HG03469 (cell line): ENCODE measurements around the gene MTHFS.
"Not testable (repeated sequence)": the region's sequence is repeated elsewhere in the genome, so short reads cannot be mapped to it uniquely, and the experiment has no call there.

Experiments used
- ATAC-seq: cut with Tn5 transposase; IDR thresholded peaks from one replicate; pipeline ENCODE4 v1.9.1; 2021; ENCODE audit warnings: mild to moderate bottlenecking, moderate library complexity, moderate number of reproducible peaks; ENCODE audit not compliant: unreplicated experiment

MTHFS gene

GRCh38 chr15:79896634-79897379 lies at the start of gene MTHFS:
MTHFS (minus strand) TSS chr15:79897014; CDS start chr15:79896988, 26 bp downstream.
- ATAC-seq: peak; percentile 46

- ATAC-seq: no peak
Measured at GRCh38 chr15:79944622-79945021, 47.8 kb upstream of the MTHFS start.

- ATAC-seq: peak; percentile 71
Measured at GRCh38 chr15:79943820-79944219, 47.0 kb upstream of the MTHFS start.

GRCh38 chr15:79942741-79943481 lies 46.1 kb upstream of the MTHFS start:
- ATAC-seq: no peak

GRCh38 chr15:79939399-79939798 lies 42.6 kb upstream of the MTHFS start:
- no peak for ATAC-seq

- no peak for ATAC-seq
Measured at GRCh38 chr15:79938143-79938542, 41.3 kb upstream of the MTHFS start.

GRCh38 chr15:79935556-79936201 lies 38.9 kb upstream of the MTHFS start:
- ATAC-seq: not testable (repeated sequence)

- ATAC-seq: no peak
Measured at GRCh38 chr15:79933231-79933630, 36.4 kb upstream of the MTHFS start.

GRCh38 chr15:79932447-79932846 lies 35.6 kb upstream of the MTHFS start:
- no peak for ATAC-seq

GRCh38 chr15:79930516-79930915 lies 33.7 kb upstream of the MTHFS start:
- ATAC-seq: no peak

- ATAC-seq: no peak
Measured at GRCh38 chr15:79929412-79929811, 32.6 kb upstream of the MTHFS start.

GRCh38 chr15:79926116-79926515 lies 29.3 kb upstream of the MTHFS start:
- not testable (repeated sequence) for ATAC-seq

- no peak for ATAC-seq
Measured at GRCh38 chr15:79924379-79924778, 27.6 kb upstream of the MTHFS start.

- peak; percentile 92 for ATAC-seq
Measured at GRCh38 chr15:79923515-79924169, 26.8 kb upstream of the MTHFS start.

- peak; percentile 21 for ATAC-seq
Measured at GRCh38 chr15:79923079-79923514, 26.3 kb upstream of the MTHFS start.

GRCh38 chr15:79922512-79923078 lies 25.8 kb upstream of the MTHFS start:
- ATAC-seq: no peak

GRCh38 chr15:79919749-79920511 lies 23.1 kb upstream of the MTHFS start:
- no peak for ATAC-seq

- ATAC-seq: no peak
Measured at GRCh38 chr15:79919090-79919748, 22.4 kb upstream of the MTHFS start.

GRCh38 chr15:79918278-79918677 lies 21.5 kb upstream of the MTHFS start:
- ATAC-seq: no peak
